HL-60 (cell line): ENCODE measurements around the gene DMC1.

ENCODE experiments used
- DNase-seq, 2 experiments: peaks; one replicate each; pipeline ENCODE4 v3.0.0-alpha.2; 2010 to 2020; ENCODE audit warnings: low read depth in 1 of 2, low spot score in 1 of 2
- H3K27ac ChIP-seq: fragments of 250-450 bp; sonication (Bioruptor Pico); replicated peaks from 2 replicates; pipeline ENCODE4 v1.5.1; 2020; ENCODE audit warnings: mild to moderate bottlenecking, moderate library complexity
- H3K27me3 ChIP-seq: fragments of 250-450 bp; sonication (Bioruptor Pico); 2 replicates; pipeline ENCODE4 v1.5.1; 2021; ENCODE audit warnings: mild to moderate bottlenecking, moderate library complexity; ENCODE audit not compliant: insufficient read depth, poor library complexity, severe bottlenecking
- H3K4me3 ChIP-seq: replicated peaks from 2 replicates; pipeline ENCODE4 v1.5.1; 2011; ENCODE audit warnings: mild to moderate bottlenecking, control low read depth, low read length; ENCODE audit not compliant: insufficient read depth
- GABPA ChIP-seq: IDR thresholded peaks from 2 replicates; pipeline ENCODE4 v1.6.1; 2012; ENCODE audit warnings: low read depth
- POLR2AphosphoS5 ChIP-seq: IDR thresholded peaks from 2 replicates; pipeline ENCODE4 v1.6.1; 2012; ENCODE audit warnings: low read depth
- REST ChIP-seq: IDR thresholded peaks from 2 replicates; pipeline ENCODE4 v1.6.1; 2012; ENCODE audit warnings: low read depth; ENCODE audit not compliant: insufficient replicate concordance
- SPI1 ChIP-seq: IDR thresholded peaks from 2 replicates; pipeline ENCODE4 v1.6.1; 2012; ENCODE audit warnings: low read depth, mild to moderate bottlenecking, borderline replicate concordance
- TF ChIP-seq, protein P1 (sequence below): IDR thresholded peaks from one replicate; pipeline ENCODE4 v1.5.1; 2011; ENCODE audit warnings: low read length, control low read depth, inconsistent platforms; ENCODE audit not compliant: insufficient read depth

Gene DMC1

GRCh38 chr22:38611559-38611958, 41.6 kb upstream of the DMC1 start:
- no peak overlapping the region for H3K4me3 ChIP-seq
- DNase-seq: no peak

GRCh38 chr22:38610234-38610633, 40.3 kb upstream of the DMC1 start:
- TF ChIP-seq, protein P1, sequence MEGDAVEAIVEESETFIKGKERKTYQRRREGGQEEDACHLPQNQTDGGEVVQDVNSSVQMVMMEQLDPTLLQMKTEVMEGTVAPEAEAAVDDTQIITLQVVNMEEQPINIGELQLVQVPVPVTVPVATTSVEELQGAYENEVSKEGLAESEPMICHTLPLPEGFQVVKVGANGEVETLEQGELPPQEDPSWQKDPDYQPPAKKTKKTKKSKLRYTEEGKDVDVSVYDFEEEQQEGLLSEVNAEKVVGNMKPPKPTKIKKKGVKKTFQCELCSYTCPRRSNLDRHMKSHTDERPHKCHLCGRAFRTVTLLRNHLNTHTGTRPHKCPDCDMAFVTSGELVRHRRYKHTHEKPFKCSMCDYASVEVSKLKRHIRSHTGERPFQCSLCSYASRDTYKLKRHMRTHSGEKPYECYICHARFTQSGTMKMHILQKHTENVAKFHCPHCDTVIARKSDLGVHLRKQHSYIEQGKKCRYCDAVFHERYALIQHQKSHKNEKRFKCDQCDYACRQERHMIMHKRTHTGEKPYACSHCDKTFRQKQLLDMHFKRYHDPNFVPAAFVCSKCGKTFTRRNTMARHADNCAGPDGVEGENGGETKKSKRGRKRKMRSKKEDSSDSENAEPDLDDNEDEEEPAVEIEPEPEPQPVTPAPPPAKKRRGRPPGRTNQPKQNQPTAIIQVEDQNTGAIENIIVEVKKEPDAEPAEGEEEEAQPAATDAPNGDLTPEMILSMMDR: no peak
- H3K27ac ChIP-seq: no peak overlapping the region
- DNase-seq: no peak

More at GRCh38 chr22:38611559-38611958, 41.6 kb upstream of the DMC1 start:
- no peaks in the 10 kb centered on the region for H3K27me3 ChIP-seq
- H3K27ac ChIP-seq: no peak overlapping the region
- TF ChIP-seq GABPA: no peak
- TF ChIP-seq POLR2AphosphoS5: no peak
- TF ChIP-seq SPI1: no peak
- TF ChIP-seq, protein P1: no peak
- no peak for TF ChIP-seq REST

GRCh38 chr22:38608992-38609750, 39.2 kb upstream of the DMC1 start:
- Histone ChIP-seq H3K27me3 (no peaks in the 10 kb centered on the region), H3K4me3 (no peak overlapping the region), H3K27ac (no peak overlapping the region)
- DNase-seq: no peak
- TF ChIP-seq SPI1 (no peak), POLR2AphosphoS5 (no peak), GABPA (no peak), REST (no peak)
- TF ChIP-seq, protein P1: no peak

More at GRCh38 chr22:38610234-38610633, 40.3 kb upstream of the DMC1 start:
- Histone ChIP-seq H3K4me3 (no peak overlapping the region), H3K27me3 (no peaks in the 10 kb centered on the region)

DNA sequence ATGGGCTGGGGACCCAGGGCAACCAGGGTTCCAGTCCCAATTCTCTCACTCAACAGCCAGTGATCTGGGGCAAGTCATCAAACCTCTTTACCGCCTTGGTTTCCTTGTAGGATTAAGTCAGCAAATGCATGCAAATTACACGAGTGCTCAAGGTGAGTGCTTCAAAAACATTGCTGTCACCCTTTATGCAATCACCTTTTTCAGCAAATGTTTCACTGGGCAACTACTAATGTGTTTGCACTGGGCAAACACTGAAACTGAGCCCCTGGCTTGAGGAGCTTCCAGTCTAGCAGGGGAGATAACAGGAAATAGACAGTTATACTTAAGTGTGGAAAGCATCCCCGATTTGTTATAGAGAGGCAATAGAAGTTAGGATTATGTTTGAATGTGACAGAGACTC, 37.7 kb upstream of the DMC1 start:
- TF ChIP-seq SPI1: no peak
- no peak for TF ChIP-seq GABPA
- no peak for TF ChIP-seq POLR2AphosphoS5
- TF ChIP-seq, protein P1: no peak
- no peak for TF ChIP-seq REST
- DNase-seq: no peak
- Histone ChIP-seq H3K27me3 (no peaks in the 10 kb centered on the region), H3K4me3 (no peak overlapping the region), H3K27ac (no peak overlapping the region)
